C4-2B (cell line): ENCODE measurements around the gene MRRF.

Source experiments
- CTCF ChIP-seq: fragments of 450-650 bp; conservative IDR thresholded peaks from 2 replicates; pipeline ENCODE4 v1.5.1; 2017; ENCODE audit warnings: mild to moderate bottlenecking
- ZFX ChIP-seq: fragments of 450-650 bp; IDR thresholded peaks from 2 replicates; pipeline ENCODE4 v1.6.1; 2017

GRCh38 chr9:122286764-122287163 is 22.1 kb downstream of the MRRF start:
- TF ChIP-seq CTCF (no peak), ZFX (no peak)
